Endothelial cell of umbilical vein (primary cell): Measurements from ENCODE around the gene ANKMY1. TPM values are rescaled to one million over a fixed set of nuclear protein-coding genes. Genes with fewer than 3 reads are reported as not detected.

Source experiments
- BruUV-seq: library from RNA; stranded (reverse); fragments of 400-500 nt; replicated peaks from 2 replicates; lab custom pipeline; 2021; lab: Mats Ljungman, UMichigan
- CTCF ChIA-PET: fragments of 300-600, 350-600 bp; sonication (Branson Sonifier 250); formaldehyde crosslinking; loops from one replicate; lab custom pipeline; 2021; ENCODE audit warnings: antibody characterized with exemption, inconsistent platforms; lab: Charles Lee
- POLR2A ChIA-PET: fragments of 300-600, 350-600 bp; sonication (Branson Sonifier 250); formaldehyde crosslinking; loops from one replicate; lab custom pipeline; 2021; ENCODE audit warnings: antibody characterized with exemption, inconsistent platforms; lab: Charles Lee
- DNase-seq: peaks from one replicate; pipeline ENCODE4 v3.0.0-alpha.2; 2011; ENCODE audit warnings: low read depth, low spot score
- FAIRE-seq: peaks from 2 replicates; lab custom pipeline; 2011; peaks lifted over from hg19 to GRCh38; lab: Jason Lieb, UNC
- H2AFZ ChIP-seq: 2 replicates; pipeline ENCODE4 v1.6.0; 2012; ENCODE audit warnings: low read depth, low read length, control low read depth, inconsistent platforms
- H3K27ac ChIP-seq: 2 replicates; pipeline ENCODE4 v1.5.1; 2011; ENCODE audit warnings: low read depth, mild to moderate bottlenecking, control low read depth, low read length, moderate library complexity; ENCODE audit not compliant: insufficient read depth
- H3K27me3 ChIP-seq, 2 experiments: 2 replicates each; pipeline versions ENCODE4 v1.6.0 to v1.6.1; 2011; ENCODE audit warnings: low read length in 2 of 2, mixed read lengths in 1 of 2; ENCODE audit not compliant: control insufficient read depth in 2 of 2, insufficient read depth in 2 of 2
- H3K36me3 ChIP-seq, 2 experiments: 2 replicates in 1 of 2; 3 replicates in 1 of 2; pipeline ENCODE4 v1.5.1; 2011; ENCODE audit warnings: low read length in 2 of 2, mild to moderate bottlenecking in 1 of 2, moderate library complexity in 1 of 2; ENCODE audit not compliant: control insufficient read depth in 2 of 2, insufficient read depth in 2 of 2; ENCODE audit errors: extremely low read depth in 1 of 2
- H3K4me1 ChIP-seq: 3 replicates; pipeline ENCODE4 v1.5.1; 2011; ENCODE audit warnings: mild to moderate bottlenecking, low read length; ENCODE audit not compliant: control insufficient read depth, insufficient read depth; ENCODE audit errors: extremely low read depth
- H3K4me2 ChIP-seq: 2 replicates; pipeline ENCODE4 v1.6.1; 2011; ENCODE audit warnings: low read length, control low read depth, mixed read lengths; ENCODE audit not compliant: insufficient read depth
- H3K4me3 ChIP-seq, 3 experiments: fragments of 200-600 bp in 1 of 3; sonication (generic), shearing (Covaris generic) in 1 of 3; replicated peaks in 1 of 3; 2 replicates each; pipeline ENCODE4 v1.5.1; 2011 to 2016; ENCODE audit warnings: control low read depth in 3 of 3, low read length in 3 of 3, mild to moderate bottlenecking in 2 of 3, inconsistent platforms in 1 of 3, low read depth in 1 of 3, moderate library complexity in 1 of 3; ENCODE audit not compliant: insufficient read depth in 1 of 3
- H3K79me2 ChIP-seq: 2 replicates; pipeline ENCODE4 v1.6.0; 2012; ENCODE audit warnings: low read length, inconsistent platforms; ENCODE audit not compliant: control insufficient read depth, insufficient read depth
- H3K9ac ChIP-seq: replicated peaks from 2 replicates; pipeline ENCODE3; 2011; ENCODE audit warnings: low read length, control low read depth; ENCODE audit not compliant: insufficient read depth; ENCODE audit errors: extremely low read depth
- H3K9me1 ChIP-seq: replicated peaks from 3 replicates; pipeline ENCODE4 v1.6.0; 2011; ENCODE audit warnings: mild to moderate bottlenecking, low read length; ENCODE audit not compliant: control insufficient read depth, insufficient read depth; ENCODE audit errors: extremely low read depth
- H3K9me3 ChIP-seq: replicated peaks from 2 replicates; pipeline ENCODE4 v1.5.1; 2012; ENCODE audit warnings: low read length, inconsistent platforms; ENCODE audit not compliant: control insufficient read depth, insufficient read depth
- H4K20me1 ChIP-seq: replicated peaks from 2 replicates; pipeline ENCODE3; 2011; ENCODE audit warnings: mild to moderate bottlenecking, low read length; ENCODE audit not compliant: control insufficient read depth, insufficient read depth; ENCODE audit errors: extremely low read depth
- CTCF ChIP-seq, 2 donors: IDR thresholded peaks; 1 replicate in 1 of 2; 2 replicates in 1 of 2; pipeline ENCODE4 v1.5.1; 2011; ENCODE audit warnings: low read length in 2 of 2, mild to moderate bottlenecking in 2 of 2, moderate library complexity in 2 of 2, control low read depth in 1 of 2, inconsistent platforms in 1 of 2, low read depth in 1 of 2; ENCODE audit not compliant: insufficient read depth in 1 of 2; ENCODE audit errors: extremely low read depth in 1 of 2
- EZH2 ChIP-seq: IDR thresholded peaks from 2 replicates; pipeline ENCODE4 v1.6.1; 2012; ENCODE audit warnings: borderline replicate concordance, low read depth, mild to moderate bottlenecking, moderate library complexity, low read length, inconsistent platforms; ENCODE audit not compliant: severe bottlenecking
- FOS ChIP-seq: IDR thresholded peaks from 2 replicates; pipeline ENCODE4 v1.6.1; 2011; ENCODE audit warnings: mild to moderate bottlenecking, low read length, moderate library complexity, borderline replicate concordance; ENCODE audit not compliant: insufficient read depth
- GATA2 ChIP-seq: IDR thresholded peaks from 2 replicates; pipeline ENCODE4 v1.7.0; 2011; ENCODE audit warnings: low read depth, mild to moderate bottlenecking, moderate library complexity, mixed read lengths, low read length; ENCODE audit not compliant: insufficient read length, insufficient read depth
- JUN ChIP-seq: IDR thresholded peaks from 2 replicates; pipeline ENCODE4 v1.6.1; 2011; ENCODE audit warnings: borderline replicate concordance, low read depth; ENCODE audit not compliant: insufficient read length, insufficient read depth
- MAX ChIP-seq: IDR thresholded peaks from 2 replicates; pipeline ENCODE4 v1.6.1; 2011; ENCODE audit not compliant: insufficient read depth, insufficient read length
- MYC ChIP-seq: IDR thresholded peaks from one replicate; pipeline ENCODE4 v1.6.1; 2011; ENCODE audit warnings: mild to moderate bottlenecking, low read depth, low read length
- POLR2A ChIP-seq: IDR thresholded peaks from 2 replicates; pipeline ENCODE4 v1.6.1; 2012; ENCODE audit warnings: low read depth, mild to moderate bottlenecking, control low read depth, low read length
- POLR2AphosphoS5 ChIP-seq: IDR thresholded peaks from 2 replicates; pipeline ENCODE4 v1.6.1; 2012; ENCODE audit warnings: low read depth, mild to moderate bottlenecking, control low read depth, low read length, moderate library complexity; ENCODE audit not compliant: insufficient read depth
- dilution Hi-C: fragments of 300-500 bp; cut with MboI; formaldehyde crosslinking; loops from one replicate; pipeline ENCODE4 v1.15.0; 2019; ENCODE audit warnings: low sequenced_read_pairs; ENCODE audit not compliant: extremely low pct_ligation_motif_present
- intact Hi-C: fragments of 100-400 bp; cut with micrococcal nuclease; formaldehyde crosslinking; loops from one replicate; pipeline ENCODE4 v1.10.0; 2022
- polyA plus RNA-seq, 4 experiments: library from polyadenylated mRNA; depleted of rRNA in 3 of 4; stranded (reverse) in 3 of 4; unstranded in 1 of 4; fragments of >200 nt; gene quantifications; 2 replicates each; pipeline versions ENCODE4 v1.2.1 to v1.2.3, GENCODE V29; 2011 to 2012; ENCODE audit warnings: missing spikeins in 1 of 4
- total RNA-seq: library from RNA; stranded (reverse); gene quantifications from 2 replicates; pipeline ENCODE4 v1.2.3, GENCODE V29; 2021

Gene ANKMY1
- total and polyA plus RNA-seq, 2 donors (not counting 3 experiments of a cell fraction or from before 2014, with no cell fraction given), result 9.0 to 16.0 TPM

GRCh38 chr2:240525802-240526201, 32.0 kb downstream of the ANKMY1 start:
- H3K9me3 ChIP-seq, result peaks cover 5% of the 10 kb centered on the region

More at GRCh38 chr2:240525802-240526201, 32.0 kb downstream of the ANKMY1 start:
- H3K4me3 ChIP-seq, result no peak overlapping the region
- H3K9me1 ChIP-seq, result no peaks in the 10 kb centered on the region
- H3K36me3 ChIP-seq, result peaks cover 0 to 2% of the 10 kb centered on the region in 2 experiments
- POLR2A ChIA-PET, result no interaction called here
- FAIRE-seq (no peak), DNase-seq (no peak)
- no peak overlapping the region for H2AFZ ChIP-seq
- intact Hi-C loops (no loop called here), dilution Hi-C loops (no loop called here)
- no peaks in the 10 kb centered on the region for H3K4me1 ChIP-seq
- H3K27ac ChIP-seq, result no peak overlapping the region
- TF ChIP-seq POLR2AphosphoS5, result no peak
- no peak for TF ChIP-seq MAX
- TF ChIP-seq GATA2, result no peak
- no peak for TF ChIP-seq CTCF (IDR thresholded peaks at IDR 0.05; ENCODE audit: extremely low read depth in 1 of 2, insufficient read depth in 1 of 2, low read depth in 1 of 2, low read length in 2 of 2)
- TF ChIP-seq FOS, result no peak
- TF ChIP-seq JUN, result no peak
- TF ChIP-seq POLR2A, result no peak
- TF ChIP-seq EZH2, result no peak
- TF ChIP-seq MYC, result no peak
- no peak overlapping the region for H3K9ac ChIP-seq
- no peak overlapping the region for H3K4me2 ChIP-seq
- no peaks in the 10 kb centered on the region for H3K27me3 ChIP-seq
- CTCF ChIA-PET, result no interaction called here
- no peaks in the 10 kb centered on the region for H4K20me1 ChIP-seq
- no peaks in the 10 kb centered on the region for H3K79me2 ChIP-seq
- no TSS peak for BruUV-seq
